ENCODE data around the gene TBCK.

DNA sequence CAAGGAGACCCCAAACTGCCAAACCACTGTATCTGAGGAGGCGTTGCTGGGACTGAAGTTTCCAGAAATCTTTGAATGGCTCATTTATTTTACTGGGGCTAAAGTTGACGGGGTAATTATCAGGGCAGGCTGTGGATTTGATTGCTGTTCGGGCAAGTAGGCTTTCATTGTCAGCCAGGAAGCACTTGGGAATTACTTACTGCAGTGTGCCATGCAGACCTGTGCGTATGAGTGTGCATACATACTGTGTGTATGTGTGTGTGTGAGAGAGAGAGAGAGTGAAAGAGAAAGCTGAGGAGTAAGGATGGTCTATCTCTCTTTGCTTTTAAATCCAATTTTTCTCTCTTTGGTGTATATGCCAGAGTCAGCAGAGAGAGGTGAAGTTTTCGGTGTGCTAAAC is 298.0 kb downstream of the TBCK start:
- TF ChIP-seq, protein P1, sequence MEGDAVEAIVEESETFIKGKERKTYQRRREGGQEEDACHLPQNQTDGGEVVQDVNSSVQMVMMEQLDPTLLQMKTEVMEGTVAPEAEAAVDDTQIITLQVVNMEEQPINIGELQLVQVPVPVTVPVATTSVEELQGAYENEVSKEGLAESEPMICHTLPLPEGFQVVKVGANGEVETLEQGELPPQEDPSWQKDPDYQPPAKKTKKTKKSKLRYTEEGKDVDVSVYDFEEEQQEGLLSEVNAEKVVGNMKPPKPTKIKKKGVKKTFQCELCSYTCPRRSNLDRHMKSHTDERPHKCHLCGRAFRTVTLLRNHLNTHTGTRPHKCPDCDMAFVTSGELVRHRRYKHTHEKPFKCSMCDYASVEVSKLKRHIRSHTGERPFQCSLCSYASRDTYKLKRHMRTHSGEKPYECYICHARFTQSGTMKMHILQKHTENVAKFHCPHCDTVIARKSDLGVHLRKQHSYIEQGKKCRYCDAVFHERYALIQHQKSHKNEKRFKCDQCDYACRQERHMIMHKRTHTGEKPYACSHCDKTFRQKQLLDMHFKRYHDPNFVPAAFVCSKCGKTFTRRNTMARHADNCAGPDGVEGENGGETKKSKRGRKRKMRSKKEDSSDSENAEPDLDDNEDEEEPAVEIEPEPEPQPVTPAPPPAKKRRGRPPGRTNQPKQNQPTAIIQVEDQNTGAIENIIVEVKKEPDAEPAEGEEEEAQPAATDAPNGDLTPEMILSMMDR (IDR thresholded peaks at IDR 0.05; ENCODE audit: low read depth, low read length, missing input control) = no peak
- TF ChIP-seq TAF1 (conservative IDR thresholded peaks at IDR 0.05) (no peak), SP1 (IDR thresholded peaks at IDR 0.05) (no peak)
- TF ChIP-seq, protein P2, sequence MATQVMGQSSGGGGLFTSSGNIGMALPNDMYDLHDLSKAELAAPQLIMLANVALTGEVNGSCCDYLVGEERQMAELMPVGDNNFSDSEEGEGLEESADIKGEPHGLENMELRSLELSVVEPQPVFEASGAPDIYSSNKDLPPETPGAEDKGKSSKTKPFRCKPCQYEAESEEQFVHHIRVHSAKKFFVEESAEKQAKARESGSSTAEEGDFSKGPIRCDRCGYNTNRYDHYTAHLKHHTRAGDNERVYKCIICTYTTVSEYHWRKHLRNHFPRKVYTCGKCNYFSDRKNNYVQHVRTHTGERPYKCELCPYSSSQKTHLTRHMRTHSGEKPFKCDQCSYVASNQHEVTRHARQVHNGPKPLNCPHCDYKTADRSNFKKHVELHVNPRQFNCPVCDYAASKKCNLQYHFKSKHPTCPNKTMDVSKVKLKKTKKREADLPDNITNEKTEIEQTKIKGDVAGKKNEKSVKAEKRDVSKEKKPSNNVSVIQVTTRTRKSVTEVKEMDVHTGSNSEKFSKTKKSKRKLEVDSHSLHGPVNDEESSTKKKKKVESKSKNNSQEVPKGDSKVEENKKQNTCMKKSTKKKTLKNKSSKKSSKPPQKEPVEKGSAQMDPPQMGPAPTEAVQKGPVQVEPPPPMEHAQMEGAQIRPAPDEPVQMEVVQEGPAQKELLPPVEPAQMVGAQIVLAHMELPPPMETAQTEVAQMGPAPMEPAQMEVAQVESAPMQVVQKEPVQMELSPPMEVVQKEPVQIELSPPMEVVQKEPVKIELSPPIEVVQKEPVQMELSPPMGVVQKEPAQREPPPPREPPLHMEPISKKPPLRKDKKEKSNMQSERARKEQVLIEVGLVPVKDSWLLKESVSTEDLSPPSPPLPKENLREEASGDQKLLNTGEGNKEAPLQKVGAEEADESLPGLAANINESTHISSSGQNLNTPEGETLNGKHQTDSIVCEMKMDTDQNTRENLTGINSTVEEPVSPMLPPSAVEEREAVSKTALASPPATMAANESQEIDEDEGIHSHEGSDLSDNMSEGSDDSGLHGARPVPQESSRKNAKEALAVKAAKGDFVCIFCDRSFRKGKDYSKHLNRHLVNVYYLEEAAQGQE (IDR thresholded peaks at IDR 0.05) = no peak
- TF ChIP-seq, protein P3, sequence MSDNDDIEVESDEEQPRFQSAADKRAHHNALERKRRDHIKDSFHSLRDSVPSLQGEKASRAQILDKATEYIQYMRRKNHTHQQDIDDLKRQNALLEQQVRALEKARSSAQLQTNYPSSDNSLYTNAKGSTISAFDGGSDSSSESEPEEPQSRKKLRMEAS (IDR thresholded peaks at IDR 0.05) = no peak

All from liver (tissue), 3 donors.